ENCODE results near the gene PKNOX2. TPM values are rescaled to one million over a fixed set of nuclear protein-coding genes. Genes with fewer than 3 reads are reported as not detected.

The PKNOX2 gene
- total and polyA plus RNA-seq, 2 of the 4 experiments (the other 2 are of a cell fraction): 0.72 to 2.3 TPM

DNA sequence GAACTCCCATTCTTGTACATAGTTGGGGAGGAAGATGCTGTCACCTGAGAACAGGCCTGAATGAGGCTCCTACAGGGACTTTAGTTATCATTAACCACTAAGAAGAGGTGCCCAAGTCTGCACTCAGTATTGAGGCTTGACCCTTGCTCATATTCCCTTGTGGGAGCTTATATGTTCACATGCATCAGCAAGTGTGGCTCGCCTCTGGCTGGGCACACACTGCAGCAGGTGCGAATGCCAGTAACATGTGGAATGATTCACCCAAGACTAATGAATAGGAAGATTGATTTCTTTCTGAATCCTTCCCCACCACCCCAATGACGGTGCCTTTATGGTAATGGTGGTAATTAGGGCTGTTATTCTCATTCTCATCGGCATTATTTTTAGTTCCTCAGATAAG lies 204.2 kb downstream of the PKNOX2 start:
- H4K8ac ChIP-seq (ENCODE audit: low read depth in 2 of 2, low read length in 2 of 2): no peak overlapping the region
- no peak for ATAC-seq (ENCODE audit: low read depth)
- H3K9ac ChIP-seq (ENCODE audit: low read depth, low read length): no peak overlapping the region
- no peak for DNase-seq
- H2BK15ac ChIP-seq (ENCODE audit: low read depth, low read length): no peak overlapping the region
- dilution Hi-C loops (cut with HindIII; ENCODE audit: low sequenced_read_pairs, unreplicated experiment): no loop called here
- no peak overlapping the region for H2BK120ac ChIP-seq (ENCODE audit: low read depth, low read length)
- H3K18ac ChIP-seq (ENCODE audit: low read depth, low read length): no peak overlapping the region
- H2AK5ac ChIP-seq (ENCODE audit: low read depth, low read length): no peak overlapping the region
- H4K91ac ChIP-seq (ENCODE audit: insufficient read depth, low read depth, low read length): no peak overlapping the region
- H3K9me3 ChIP-seq (ENCODE audit: control insufficient read depth, insufficient read depth, low read length): no peaks in the 10 kb centered on the region
- no peaks in the 10 kb centered on the region; the same call in 1 of the 2 replicates for H3K36me3 ChIP-seq (ENCODE audit: control insufficient read depth, insufficient read depth, low read length)
- intact Hi-C loops (cut with micrococcal nuclease): no loop called here
- H3K4me2 ChIP-seq (ENCODE audit: low read depth, low read length): no peak overlapping the region
- ChIA-PET POLR2A (ENCODE audit: unreplicated experiment) (no interaction called here), CTCF (no interaction called here)
- H2AFZ ChIP-seq (replicated peaks; ENCODE audit: low read length, poor library complexity): no peak overlapping the region
- H2AK9ac ChIP-seq (replicated peaks; ENCODE audit: low read depth, low read length, poor library complexity): no peak overlapping the region
- BruUV-seq (replicated peaks): no TSS peak
- H3K27ac ChIP-seq (ENCODE audit: insufficient read depth, low read length): no peak overlapping the region
- TF ChIP-seq CEBPB (IDR thresholded peaks at IDR 0.05; ENCODE audit: low read depth, low read length): no peak
- TF ChIP-seq MXI1 (IDR thresholded peaks at IDR 0.05; ENCODE audit: borderline replicate concordance, low read depth, low read length): no peak
- no peak for TF ChIP-seq RFX5 (IDR thresholded peaks at IDR 0.05; ENCODE audit: low read depth, low read length)
- TF ChIP-seq MAFK (IDR thresholded peaks at IDR 0.05; ENCODE audit: low read depth, low read length): no peak
- TF ChIP-seq FOS (IDR thresholded peaks at IDR 0.05; ENCODE audit: low read depth, low read length): no peak
- no peak for TF ChIP-seq BHLHE40 (IDR thresholded peaks at IDR 0.05; ENCODE audit: low read depth, low read length)
- TF ChIP-seq, protein P1, sequence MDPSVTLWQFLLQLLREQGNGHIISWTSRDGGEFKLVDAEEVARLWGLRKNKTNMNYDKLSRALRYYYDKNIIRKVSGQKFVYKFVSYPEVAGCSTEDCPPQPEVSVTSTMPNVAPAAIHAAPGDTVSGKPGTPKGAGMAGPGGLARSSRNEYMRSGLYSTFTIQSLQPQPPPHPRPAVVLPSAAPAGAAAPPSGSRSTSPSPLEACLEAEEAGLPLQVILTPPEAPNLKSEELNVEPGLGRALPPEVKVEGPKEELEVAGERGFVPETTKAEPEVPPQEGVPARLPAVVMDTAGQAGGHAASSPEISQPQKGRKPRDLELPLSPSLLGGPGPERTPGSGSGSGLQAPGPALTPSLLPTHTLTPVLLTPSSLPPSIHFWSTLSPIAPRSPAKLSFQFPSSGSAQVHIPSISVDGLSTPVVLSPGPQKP (IDR thresholded peaks at IDR 0.05; ENCODE audit: borderline replicate concordance, low read depth, low read length): no peak
- no peak for TF ChIP-seq NFE2L2 (IDR thresholded peaks at IDR 0.05; ENCODE audit: low read depth, low read length)
- no peak for TF ChIP-seq RAD21 (IDR thresholded peaks at IDR 0.05; ENCODE audit: low read length)
- no peak for TF ChIP-seq CHD1 (IDR thresholded peaks at IDR 0.05; ENCODE audit: low read depth, low read length)
- TF ChIP-seq MAZ (IDR thresholded peaks at IDR 0.05; ENCODE audit: borderline replicate concordance, low read depth, low read length): no peak
- TF ChIP-seq RCOR1 (IDR thresholded peaks at IDR 0.05; ENCODE audit: insufficient replicate concordance, low read length): no peak
- no peak for TF ChIP-seq POLR2A (IDR thresholded peaks at IDR 0.05; ENCODE audit: low read depth, low read length)
- H3K56ac ChIP-seq (ENCODE audit: extremely low read depth, insufficient read depth, low read length): no peak overlapping the region
- H3K27me3 ChIP-seq (ENCODE audit: control insufficient read depth, insufficient read depth, low read length): peaks cover 5% of the 10 kb centered on the region
- no peak overlapping the region for H4K5ac ChIP-seq (ENCODE audit: low read depth, low read length)
- H3K4me1 ChIP-seq (ENCODE audit: control insufficient read depth, insufficient read depth, low read length): peaks cover 9% of the 10 kb centered on the region
- no CpG with 5 or more reads among the region's 4 CpGs for WGBS, 2 experiments (ENCODE audit: extremely low coverage in 2 of 2, insufficient read length in 1 of 2)
- no peaks in the 10 kb centered on the region for H4K20me1 ChIP-seq (ENCODE audit: insufficient read depth, low read length)
- H3K9me1 ChIP-seq (ENCODE audit: insufficient read depth, low read length): peaks cover 7% of the 10 kb centered on the region
- H3K14ac ChIP-seq (replicated peaks; ENCODE audit: low read depth, low read length): no peak overlapping the region
- no peak overlapping the region for H2BK20ac ChIP-seq (ENCODE audit: low read depth, low read length)
- in situ Hi-C loops (cut with MboI; ENCODE audit: low sequenced_read_pairs): no loop called here
- no peak overlapping the region for H3K4ac ChIP-seq (ENCODE audit: low read depth, low read length)
- no peak overlapping the region for H2BK5ac ChIP-seq (ENCODE audit: low read depth, low read length, poor library complexity, severe bottlenecking)
- H3K79me1 ChIP-seq (ENCODE audit: low read depth in 1 of 2, low read length in 2 of 2): no peaks in the 10 kb centered on the region
- H3K4me3 ChIP-seq (ENCODE audit: insufficient read depth, low read depth, low read length): no peak overlapping the region
- no peak overlapping the region for H3K23ac ChIP-seq (ENCODE audit: low read depth, low read length)

Measured in IMR-90 (cell line).